ENCODE data around the gene LASP1. TPM values are rescaled to one million over a fixed set of nuclear protein-coding genes. Genes with fewer than 3 reads are reported as not detected.
A peak's percentile ranks its signal among the peaks of the same experiment; 100 is the strongest.

Gene LASP1
- polyA plus RNA-seq, 1 of the 3 experiments (the other 2 are of a cell fraction) = 102 TPM

- Histone ChIP-seq H3K9me2 (no peaks in the 10 kb centered on the region), H3K27me3 (ENCODE audit: insufficient read depth) (no peaks in the 10 kb centered on the region), H3K36me3 (replicated peaks in 1 of 2; ENCODE audit: control insufficient read depth in 1 of 2, insufficient read depth in 2 of 2, low read length in 1 of 2) (peaks cover 45 to 53% of the 10 kb centered on the region in 2 experiments), H3F3A (replicated peaks; ENCODE audit: insufficient read depth) (peaks cover 69% of the 10 kb centered on the region), H3K79me2 (ENCODE audit: insufficient read depth) (peaks cover 49% of the 10 kb centered on the region), H3K9me3 (no peaks in the 10 kb centered on the region), H3K9ac (peak overlapping the region; percentile 87), H2AFZ (ENCODE audit: low read depth) (no peak overlapping the region), H3K4me3 (ENCODE audit: low read depth in 2 of 2, low read length in 1 of 2) (peak overlapping the region; percentile 74 to 91), H3K4me2 (peak overlapping the region; percentile 97), H3K27ac (ENCODE audit: low read depth in 2 of 2, low read length in 1 of 2) (peak overlapping the region; percentile 89 to 96), H4K20me1 (ENCODE audit: insufficient read depth) (peaks cover 42% of the 10 kb centered on the region), H3K4me1 (ENCODE audit: control insufficient read depth in 1 of 2, insufficient read depth in 2 of 2, low read depth in 1 of 2, low read length in 1 of 2) (peaks cover 17 to 20% of the 10 kb centered on the region in 2 experiments; a peak in 2 of 4 replicates)
- CTCF ChIA-PET = interaction anchor here (1.5 kb wide), 1 partner anchor 312 kb away, joined by 4 read pairs; no protein-coding TSS in a partner anchor
- TF ChIP-seq FOSL2 (IDR thresholded peaks at IDR 0.05; ENCODE audit: borderline replicate concordance, low read depth) (no peak), NFIC (IDR thresholded peaks at IDR 0.05; ENCODE audit: borderline replicate concordance) (no peak), MAX (IDR thresholded peaks at IDR 0.05; ENCODE audit: low read depth) (no peak), IRF3 (IDR thresholded peaks at IDR 0.05; ENCODE audit: low read depth, low read length) (no peak), FOXJ3 (CRISPR knock-in tag; IDR thresholded peaks at IDR 0.05) (no peak), REST (IDR thresholded peaks at IDR 0.05; ENCODE audit: low read depth, low read length) (0 out of 2 replicates have a peak, but pooled peaks have one; percentile 4), MXI1 (IDR thresholded peaks at IDR 0.05; ENCODE audit: low read depth, low read length) (no peak), EP300 (IDR thresholded peaks at IDR 0.05; ENCODE audit: borderline replicate concordance in 1 of 2, low read depth in 1 of 2, low read length in 1 of 2) (no peak)
- 2% methylated on average over 19 of the region's 19 CpGs for WGBS (ENCODE audit: low lambda C conversion rate)
- POLR2A ChIA-PET = interaction anchor here (0.6 to 3.4 kb wide), 6 partner anchors 17 to 125 kb away, joined by 3 to 41 read pairs (median 4); partner anchors contain the start of genes LASP1 and LASP1NB
- no peak for DNase-seq
Measured at GRCh38 chr17:38852771-38853291, 17.0 kb upstream of the LASP1 start.

All from SK-N-SH (cell line).